GM19395 (cell line): ENCODE measurements around the gene SNX6.
"Not testable (repeated sequence)": the region's sequence is repeated elsewhere in the genome, so short reads cannot be mapped to it uniquely, and the experiment has no call there.

Experiments
- ATAC-seq: cut with Tn5 transposase; IDR thresholded peaks from one replicate; pipeline ENCODE4 v1.9.1; 2021; ENCODE audit warnings: mild to moderate bottlenecking, moderate library complexity; ENCODE audit not compliant: unreplicated experiment

SNX6 gene

DNA sequence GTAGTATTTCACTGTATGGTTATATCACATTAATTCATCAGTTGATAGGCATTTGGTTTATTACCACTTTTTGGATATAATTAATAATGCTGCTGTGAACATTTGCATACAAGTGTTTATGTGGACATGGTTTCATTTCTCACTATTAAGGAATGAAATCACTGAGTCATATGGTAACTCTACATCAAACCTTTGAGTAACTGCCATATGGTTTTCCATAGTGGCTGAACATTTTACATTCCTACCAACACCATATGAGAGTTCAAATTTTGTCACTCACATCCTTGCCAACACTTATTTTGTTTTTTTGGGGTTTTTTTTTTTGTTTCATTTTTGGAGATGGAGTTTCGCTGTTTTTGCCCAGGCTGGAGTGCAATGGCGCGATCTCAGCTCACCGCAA, 60.2 kb downstream of the SNX6 start:
- no peak for ATAC-seq

DNA sequence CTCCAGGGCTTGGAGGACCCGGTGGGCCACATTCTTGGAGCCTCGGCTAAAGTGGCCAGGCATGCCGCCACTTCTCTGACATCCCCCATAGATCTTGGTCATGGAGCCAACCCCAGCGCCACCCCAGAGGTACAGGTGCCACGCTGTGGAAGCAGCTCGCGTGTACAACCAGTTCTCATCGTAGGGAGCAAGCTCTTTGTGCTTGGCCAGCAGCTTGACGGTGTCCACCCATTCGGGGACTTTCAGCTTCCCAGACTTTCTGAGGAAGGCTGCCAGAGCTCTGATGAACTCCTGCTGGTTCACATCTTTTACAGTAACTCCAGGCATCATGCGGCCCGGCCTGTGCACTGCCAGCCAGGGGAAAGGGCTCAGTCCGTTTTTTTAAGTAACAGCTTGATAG, 61.1 kb downstream of the SNX6 start:
- ATAC-seq, result no peak

DNA sequence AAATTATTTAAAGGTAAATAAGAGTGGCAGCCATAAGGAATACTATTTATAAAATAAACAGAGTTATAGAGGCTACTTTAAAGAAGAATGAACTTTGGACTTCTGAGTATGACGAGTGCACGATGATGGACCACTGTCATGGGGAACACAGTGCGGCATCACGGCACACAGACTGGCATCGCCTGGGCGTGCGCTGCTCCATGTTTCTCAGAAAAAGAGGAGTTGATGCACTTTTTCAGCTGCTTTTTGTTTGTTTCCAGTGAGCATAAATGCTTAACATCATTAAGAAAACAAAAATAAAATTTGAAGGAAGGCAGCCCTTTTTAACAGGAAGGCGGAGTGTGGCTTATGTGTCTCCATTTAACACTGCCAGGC, 67.2 kb downstream of the SNX6 start:
- no peak for ATAC-seq

DNA sequence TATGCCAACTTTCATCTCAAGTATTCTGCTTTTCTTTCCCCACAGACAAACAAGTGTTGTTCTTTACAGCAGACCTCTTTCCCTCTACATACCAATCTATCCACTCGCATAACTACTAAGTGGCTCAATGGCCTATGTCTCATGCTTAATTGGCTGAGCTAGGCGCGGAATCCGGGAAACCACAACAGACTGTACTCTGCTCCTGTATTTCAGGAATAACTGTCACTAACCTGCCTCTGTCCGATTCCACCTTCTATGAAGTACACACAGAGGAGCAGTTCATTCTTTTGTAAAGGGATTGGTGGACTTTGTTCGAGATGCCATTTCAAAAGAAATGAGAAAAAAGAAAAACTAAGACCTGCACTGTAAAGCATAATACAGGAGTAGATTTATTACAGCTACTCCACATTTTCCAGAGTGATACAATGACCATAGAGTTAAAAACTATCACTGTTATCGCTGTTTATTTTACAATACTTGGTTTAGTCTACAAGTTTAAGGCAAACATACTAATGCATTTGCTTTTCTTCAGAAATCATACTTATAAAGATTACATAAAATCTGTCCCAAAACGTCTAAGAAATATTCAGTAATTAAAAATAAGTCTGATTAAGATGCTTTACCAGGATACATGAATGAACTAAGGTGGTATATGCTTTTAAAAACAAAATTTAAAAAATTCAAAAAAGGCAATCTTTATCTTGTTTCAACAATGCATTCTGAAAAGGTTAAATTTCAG, 67.7 kb downstream of the SNX6 start:
- not testable (repeated sequence) for ATAC-seq

DNA sequence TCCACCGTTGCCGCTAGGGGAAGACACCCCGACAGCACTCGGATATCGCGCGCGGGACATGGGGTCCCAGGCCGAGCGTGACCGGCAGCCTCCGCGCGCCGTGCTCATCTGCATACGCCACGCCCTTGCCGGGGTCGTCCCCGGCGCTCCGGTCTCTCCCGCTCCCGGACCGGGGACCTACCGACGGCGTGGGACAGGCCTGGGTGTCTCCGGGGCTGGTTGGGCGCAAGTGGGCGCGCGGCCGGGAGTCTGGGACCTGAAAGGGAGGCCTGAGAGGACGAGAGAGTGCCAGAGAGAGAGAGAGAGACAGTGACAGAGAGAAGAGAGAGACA, 73.5 kb downstream of the SNX6 start:
- ATAC-seq, result peak; percentile 57

DNA sequence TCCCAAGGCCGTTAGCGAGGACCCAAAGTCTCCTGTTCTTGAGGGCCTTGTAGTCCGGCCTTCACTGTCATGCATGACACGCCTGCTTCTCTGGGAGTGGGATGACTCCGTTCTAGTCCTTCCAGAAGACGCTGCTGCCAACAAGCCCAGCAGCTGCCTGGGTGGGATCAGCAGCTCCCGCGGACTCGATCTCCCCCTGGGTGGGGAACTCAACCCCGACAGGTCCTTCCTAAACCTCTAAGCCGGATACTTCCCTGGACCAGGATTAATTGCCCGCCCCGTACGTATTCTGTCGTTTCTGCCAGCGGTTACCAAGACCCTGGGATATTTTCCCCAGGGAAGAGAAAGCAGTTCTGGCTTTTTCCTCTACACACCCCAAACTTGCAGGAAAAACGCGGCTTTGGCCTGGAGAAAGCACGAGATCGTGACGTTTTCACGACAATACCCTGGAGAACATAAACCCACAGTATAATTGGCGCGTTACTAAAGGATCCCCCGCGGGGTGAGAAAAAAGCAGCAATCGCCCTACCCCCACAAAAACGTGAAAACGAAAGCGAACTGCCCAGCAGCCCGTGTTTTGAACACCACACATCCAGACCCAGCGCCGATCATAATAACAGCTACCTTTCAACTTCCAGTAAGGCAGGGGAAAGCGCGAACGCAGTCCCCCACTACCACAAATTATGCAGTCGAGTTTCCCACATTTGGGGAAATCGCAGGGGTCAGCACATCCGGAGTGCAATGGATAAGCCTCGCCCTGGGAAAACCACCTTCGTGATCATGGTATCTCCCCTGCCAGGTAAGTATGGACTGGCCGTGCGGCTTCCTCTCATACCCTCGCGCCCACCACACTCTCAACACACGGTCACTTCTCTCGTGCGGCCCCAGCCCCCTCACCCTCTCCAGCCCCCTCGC, 74.1 kb downstream of the SNX6 start:
- ATAC-seq, result peak; percentile 79

DNA sequence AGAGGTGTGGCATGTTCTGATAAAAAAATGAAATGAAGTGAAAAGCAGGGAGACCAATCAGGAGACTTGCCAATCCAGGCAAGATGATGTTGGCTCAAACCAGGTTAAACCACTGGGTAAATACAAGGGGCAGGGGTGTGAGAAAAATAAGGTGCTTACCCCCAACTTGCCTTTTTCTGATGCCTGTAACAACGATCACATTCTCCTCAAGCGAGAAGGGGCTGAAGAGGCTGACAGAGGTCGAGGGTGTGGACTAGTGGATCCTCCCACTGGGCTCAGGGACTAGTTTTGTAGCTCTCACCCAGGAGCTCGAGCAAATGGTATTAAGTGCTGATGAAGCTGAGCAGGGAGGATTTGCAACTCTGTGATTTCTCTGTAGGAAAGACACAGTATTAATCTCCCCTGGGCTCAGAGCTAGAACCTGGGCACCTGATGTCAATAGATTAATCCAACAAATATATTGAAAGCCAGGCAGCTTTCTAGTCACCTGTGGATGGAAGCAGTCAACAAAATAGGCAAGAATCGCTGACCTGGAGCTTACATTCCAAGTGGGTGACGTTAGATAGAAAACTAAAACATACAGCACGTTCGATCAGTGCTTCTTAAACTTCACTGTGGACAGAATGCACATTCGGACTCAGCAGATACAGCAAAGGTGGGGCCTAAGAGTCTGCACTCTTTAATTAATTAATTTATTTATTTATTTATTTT, 75.3 kb downstream of the SNX6 start:
- no peak for ATAC-seq

DNA sequence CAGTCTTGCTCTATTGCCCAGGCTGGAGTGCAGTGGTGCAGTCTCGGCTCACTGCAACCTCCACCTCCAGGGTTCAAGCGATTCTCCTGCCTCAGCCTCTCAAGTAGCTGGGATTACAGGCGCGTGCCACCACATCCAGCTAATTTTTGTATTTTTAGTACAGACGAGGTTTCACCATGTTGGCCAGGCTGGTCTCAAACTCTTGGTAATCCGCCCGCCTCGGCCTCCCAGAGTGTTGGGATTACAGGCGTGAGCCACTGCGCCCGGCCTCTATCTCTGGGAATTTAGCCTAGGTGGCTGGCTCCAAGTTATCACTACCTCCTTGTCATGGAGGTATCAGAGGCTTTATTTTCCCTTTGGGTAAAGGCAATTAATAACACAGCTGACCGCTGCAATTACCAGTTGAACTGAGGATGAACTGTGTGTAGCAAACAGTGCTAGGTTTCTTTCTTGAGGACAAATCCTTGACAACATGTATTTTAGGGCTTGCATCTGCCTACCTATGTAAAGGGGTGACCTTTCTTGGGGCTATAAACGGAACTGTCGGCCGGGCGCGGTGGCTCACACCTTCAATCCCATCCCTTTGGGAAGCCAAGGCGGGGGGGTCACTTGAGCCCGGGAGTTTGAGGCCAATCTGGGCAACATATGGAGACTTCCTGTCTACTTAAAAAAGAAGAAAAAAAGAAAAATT, 80.5 kb downstream of the SNX6 start:
- ATAC-seq, result not testable (repeated sequence)

DNA sequence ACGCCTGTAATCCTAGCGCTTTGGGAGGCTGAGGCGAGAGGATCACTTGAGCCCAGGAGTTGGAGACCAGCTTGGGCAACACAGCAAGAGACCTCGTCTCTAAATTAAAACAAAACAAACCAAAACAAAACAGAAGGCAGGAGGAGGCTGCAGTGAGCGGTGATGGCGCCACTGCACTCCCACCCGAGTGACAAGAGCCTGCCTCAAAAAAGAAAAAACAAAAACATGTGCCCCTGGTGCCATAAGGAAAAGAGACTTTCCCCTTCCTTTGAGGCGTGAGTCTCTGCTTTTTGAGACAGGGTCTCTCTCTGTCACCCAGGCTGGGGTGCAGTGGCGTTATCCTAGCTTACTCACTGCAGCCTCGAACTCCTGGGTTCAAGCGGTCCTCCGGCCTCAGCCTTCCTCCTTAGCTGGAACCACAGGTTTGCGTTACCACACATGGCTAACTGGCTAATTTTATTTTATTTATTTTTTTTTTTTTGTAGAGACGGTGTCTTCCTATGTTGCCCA, 81.4 kb downstream of the SNX6 start:
- ATAC-seq, result no peak

DNA sequence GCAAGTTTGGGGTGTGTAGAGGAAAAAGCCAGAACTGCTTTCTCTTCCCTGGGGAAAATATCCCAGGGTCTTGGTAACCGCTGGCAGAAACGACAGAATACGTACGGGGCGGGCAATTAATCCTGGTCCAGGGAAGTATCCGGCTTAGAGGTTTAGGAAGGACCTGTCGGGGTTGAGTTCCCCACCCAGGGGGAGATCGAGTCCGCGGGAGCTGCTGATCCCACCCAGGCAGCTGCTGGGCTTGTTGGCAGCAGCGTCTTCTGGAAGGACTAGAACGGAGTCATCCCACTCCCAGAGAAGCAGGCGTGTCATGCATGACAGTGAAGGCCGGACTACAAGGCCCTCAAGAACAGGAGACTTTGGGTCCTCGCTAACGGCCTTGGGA, 82.8 kb downstream of the SNX6 start:
- peak; percentile 37 for ATAC-seq

DNA sequence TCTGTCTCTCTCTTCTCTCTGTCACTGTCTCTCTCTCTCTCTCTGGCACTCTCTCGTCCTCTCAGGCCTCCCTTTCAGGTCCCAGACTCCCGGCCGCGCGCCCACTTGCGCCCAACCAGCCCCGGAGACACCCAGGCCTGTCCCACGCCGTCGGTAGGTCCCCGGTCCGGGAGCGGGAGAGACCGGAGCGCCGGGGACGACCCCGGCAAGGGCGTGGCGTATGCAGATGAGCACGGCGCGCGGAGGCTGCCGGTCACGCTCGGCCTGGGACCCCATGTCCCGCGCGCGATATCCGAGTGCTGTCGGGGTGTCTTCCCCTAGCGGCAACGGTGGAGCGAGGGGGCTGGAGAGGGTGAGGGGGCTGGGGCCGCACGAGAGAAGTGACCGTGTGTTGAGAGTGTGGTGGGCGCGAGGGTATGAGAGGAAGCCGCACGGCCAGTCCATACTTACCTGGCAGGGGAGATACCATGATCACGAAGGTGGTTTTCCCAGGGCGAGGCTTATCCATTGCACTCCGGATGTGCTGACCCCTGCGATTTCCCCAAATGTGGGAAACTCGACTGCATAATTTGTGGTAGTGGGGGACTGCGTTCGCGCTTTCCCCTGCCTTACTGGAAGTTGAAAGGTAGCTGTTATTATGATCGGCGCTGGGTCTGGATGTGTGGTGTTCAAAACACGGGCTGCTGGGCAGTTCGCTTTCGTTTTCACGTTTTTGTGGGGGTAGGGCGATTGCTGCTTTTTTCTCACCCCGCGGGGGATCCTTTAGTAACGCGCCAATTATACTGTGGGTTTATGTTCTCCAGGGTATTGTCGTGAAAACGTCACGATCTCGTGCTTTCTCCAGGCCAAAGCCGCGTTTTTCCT, 83.4 kb downstream of the SNX6 start:
- ATAC-seq, result peak; percentile 82

DNA sequence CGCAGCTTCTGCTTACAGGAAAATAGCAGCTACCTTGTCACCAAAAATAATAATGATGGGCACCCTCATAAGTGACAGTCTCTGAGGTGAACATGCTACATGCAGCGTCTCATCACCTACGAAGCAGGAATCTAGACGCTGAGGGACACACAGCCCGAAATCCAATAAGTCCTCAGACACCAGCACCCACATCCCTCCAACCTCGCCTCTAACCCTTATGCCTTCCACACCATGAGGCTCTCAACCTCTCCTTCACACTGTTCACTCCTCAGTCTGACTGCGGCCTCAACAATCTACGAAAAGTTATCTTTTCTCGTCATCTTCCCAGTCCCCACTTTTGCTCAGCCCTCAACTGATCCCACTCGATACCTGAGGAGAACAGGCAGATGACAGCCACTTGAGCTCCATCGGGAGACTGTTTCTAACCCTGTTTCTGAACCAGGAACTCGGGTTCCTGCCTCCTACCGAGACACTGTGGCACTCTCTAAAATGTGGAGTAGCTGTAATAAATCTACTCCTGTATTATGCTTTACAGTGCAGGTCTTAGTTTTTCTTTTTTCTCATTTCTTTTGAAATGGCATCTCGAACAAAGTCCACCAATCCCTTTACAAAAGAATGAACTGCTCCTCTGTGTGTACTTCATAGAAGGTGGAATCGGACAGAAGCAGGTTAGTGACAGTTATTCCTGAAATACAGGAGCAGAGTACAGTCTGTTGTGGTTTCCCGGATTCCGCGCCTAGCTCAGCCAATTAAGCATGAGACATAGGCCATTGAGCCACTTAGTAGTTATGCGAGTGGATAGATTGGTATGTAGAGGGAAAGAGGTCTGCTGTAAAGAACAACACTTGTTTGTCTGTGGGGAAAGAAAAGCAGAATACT, 89.5 kb downstream of the SNX6 start:
- not testable (repeated sequence) for ATAC-seq

DNA sequence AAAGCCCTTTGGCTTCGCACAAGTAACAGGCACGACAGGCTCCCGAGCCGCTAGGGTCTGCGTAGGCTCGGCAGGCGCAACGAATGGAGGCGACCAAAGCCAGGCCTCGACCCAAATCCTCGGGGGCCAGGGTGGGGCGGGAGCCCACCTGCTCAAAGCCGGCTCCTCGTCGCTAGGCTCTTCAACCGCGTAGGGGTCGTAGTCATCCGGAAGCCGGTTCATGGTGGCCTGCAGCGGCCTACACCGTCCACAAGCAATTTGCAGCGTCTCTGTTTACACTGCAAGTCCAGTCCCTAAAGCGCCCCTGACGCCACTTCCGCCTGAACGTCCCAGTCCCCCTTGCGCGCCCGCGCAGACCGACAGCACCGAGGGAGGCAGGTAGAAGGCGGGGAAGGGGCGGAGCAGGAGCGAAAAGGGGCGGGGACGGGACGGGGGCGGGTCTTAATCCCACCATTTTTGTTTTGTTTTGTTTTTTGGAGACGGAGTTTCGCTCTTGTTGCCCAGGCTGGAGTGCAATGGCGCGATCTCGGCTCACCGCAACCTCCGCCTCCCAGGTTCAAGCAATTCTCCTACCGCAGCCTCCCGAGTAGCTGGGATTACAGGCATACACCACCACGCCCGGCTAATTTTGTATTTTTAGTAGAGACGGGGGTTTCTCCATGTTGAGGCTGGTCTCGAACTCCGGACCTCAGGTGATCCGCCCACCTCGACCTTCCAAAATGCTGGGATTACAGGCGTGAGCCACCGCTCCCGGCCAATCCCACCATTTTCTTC, 90.4 kb downstream of the SNX6 start, which contains the start of gene EAPP:
Gene EAPP (minus strand): TSS at position 295 of the 774 bp plus-strand sequence. CDS start 73 bp downstream, at position 222.
- peak; percentile 100 for ATAC-seq

DNA sequence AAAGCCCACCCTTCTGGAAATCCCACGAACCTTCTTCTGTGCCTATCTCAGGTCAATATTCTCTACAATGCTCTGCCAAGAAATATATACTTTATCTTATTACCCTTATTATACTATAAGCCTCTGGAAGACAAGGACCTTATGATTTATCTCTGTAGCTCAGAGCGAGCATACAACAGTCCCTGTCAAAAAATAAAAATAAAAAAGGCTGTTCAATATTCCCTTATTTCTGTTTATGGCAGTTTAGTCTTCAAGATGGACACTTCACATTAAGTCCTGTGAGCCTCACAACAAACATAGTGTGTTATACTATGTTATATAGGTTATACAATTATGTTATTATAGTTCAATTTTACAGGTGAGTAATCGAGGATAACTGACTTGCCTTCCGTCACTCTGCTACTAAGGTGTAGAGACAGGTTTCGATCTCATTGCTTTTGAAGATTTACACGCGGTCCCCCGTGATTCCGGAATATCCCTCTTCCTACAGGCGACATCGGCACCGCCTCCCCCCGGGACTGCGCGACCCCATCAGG, 91.0 kb downstream of the SNX6 start:
- ATAC-seq, result peak; percentile 25

DNA sequence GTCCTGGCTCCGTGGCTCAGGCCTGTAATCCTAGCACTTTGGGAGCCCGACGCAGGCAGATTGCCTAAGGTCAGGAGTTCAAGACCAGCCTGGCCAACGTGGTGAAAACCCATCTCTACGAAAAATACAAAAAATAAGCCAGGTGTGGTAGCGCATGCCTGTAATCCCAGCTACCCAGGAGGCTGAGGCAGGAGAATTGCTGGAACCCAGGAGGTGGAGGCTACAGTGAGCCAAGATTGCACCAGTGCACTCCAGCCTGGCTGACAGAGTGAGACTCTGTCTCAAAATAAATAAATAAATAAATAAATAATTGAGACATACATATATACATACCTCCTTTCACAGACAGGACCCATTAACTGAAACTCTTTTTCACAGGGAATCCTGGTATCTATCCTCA, 91.9 kb downstream of the SNX6 start:
- not testable (repeated sequence) for ATAC-seq

DNA sequence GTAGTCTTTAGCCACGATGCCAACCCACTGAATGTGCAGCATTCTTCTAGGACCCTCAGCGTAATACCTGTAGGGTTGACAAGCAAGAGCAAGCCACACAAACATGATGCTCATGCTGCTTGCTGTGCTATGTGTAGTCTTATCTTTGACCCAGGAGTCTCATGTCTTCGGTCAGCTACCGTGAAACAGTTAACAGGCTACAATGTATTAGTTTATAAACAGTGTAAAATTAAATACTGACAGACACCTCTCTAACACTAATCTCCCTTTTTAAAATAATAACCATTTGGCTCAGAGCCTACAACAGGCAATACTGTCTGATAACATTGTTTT, 92.3 kb downstream of the SNX6 start:
- ATAC-seq, result no peak

DNA sequence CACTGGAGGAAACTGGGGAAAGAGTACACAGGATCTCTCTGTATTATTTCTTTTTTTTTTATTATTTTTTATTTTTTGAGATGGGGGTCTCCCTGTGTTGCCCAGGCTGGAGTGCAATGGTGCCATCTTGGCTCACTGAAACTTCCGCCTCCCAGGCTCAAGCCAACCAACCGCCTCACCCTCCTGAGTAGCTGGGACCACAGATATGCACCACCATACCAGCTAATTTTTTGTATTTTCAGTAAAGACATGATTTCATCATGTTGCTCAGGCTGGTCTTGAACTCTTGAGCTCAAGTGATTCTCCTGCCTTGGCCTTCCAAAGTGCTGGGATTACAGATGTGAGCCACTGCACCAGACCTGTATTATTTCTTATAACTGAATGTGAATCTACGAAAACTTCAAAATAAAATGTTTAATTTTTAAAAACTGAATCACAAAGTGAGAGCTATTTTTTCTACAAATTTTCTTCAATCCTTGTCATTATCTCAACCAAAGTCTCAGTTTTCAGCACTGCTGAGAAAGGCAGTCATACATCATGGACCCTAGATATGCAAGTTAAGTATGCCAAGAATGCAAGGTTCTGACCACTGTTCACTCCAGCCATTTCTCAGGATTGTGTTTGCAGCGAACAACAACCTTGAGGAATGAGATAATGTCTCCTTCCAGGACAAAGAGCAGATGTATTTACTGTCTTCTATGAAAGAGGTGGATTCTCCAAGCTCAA, 92.8 kb downstream of the SNX6 start:
- ATAC-seq, result no peak
